ENCODE measurements around the gene LRGUK.

LRGUK gene

DNA sequence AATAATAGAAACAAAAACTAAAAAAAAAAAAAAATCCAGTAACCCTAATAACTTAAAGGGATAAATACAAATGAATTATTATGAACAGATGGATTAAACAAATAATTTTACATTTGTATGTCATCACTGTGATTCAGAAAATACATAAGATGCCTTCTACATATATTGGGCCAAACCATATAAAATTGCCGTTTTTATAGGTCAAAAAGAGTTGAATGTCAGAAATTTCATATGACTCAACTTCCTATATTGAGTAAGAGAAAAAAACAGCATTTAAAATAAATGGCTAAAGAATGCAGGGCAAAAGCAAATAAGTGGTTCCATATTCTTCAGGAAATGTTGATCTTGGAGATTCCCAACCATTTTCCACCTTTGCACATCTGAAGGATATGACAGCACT is 180.2 kb downstream of the LRGUK start:
- DNase-seq (ENCODE audit: low read depth): peak; percentile 56

DNA sequence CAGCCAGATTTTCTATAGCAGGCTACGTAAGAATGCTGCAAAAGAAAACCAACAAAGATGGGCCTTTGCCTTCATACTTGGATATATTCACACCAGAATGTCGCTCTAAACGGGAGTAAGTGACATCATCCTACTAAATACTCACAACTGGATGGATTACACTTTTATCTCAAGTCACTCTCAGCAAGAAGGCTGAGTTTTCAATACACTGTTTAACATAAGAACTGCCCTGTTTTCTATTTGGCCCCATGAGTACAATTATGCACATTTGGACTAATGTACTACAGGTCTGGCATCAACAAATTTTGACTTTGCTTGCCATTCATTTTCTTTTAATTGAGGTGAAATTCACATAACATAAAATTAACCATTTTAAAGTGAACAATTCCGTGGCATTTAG is 181.4 kb downstream of the LRGUK start:
- no peak for DNase-seq (ENCODE audit: low read depth)

DNA sequence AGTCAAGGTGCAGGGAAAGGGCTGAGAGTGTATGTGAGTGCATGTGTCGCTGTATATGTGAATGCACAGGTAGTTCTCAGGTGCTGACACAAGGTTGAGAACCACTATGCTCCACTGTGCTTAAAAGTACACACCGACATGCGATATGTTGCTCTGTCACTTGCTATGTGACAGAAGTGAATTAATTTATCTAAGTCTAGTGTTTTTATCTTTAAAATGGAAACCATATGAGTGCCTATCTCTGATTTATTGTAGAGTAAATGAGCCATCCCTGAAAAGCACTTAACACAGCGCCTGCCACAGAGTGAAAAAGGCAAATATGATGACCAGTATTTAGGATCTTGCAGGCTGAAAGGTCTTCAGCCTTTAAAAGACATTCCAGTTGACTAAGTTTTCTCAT is 184.7 kb downstream of the LRGUK start:
- no peak for DNase-seq (ENCODE audit: low read depth)

DNA sequence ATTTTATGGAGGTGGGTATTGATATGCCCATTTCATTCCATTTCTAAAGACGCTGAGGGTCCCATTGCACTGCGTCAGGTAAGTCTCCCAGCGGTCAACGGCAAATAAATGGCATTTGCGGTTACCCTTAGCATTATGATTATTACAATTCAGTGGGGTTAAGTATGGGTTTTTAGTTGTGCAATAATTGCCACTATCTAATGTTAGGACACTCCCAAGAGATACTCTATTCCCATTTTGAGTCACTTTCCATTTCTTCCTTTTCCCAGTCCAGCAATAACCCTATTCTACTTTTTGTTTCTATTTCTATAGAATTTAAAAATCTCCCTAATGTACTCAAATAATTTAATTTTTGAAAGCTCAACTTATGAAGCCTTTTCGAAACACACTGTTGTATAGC is 185.6 kb downstream of the LRGUK start:
- no peak for DNase-seq (ENCODE audit: low read depth)

DNA sequence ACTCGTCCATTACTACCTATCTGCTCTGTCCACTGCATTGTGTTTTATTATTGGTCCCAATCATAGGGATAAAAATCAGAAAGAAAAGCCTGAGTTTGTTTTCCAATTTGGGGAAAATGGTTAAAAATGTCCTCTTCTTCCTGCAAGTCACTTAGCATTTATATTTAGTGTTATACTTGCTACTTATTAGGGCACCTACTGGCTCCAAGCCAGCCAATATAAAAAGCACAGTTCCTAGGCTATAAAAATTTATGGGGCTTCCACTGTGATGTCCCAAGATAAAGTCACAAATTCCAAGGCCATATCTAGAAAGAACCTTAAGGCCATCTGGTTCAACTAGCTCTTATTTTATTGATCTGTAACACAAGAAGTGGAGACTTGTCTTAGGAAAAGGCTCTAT is 186.4 kb downstream of the LRGUK start:
- DNase-seq (ENCODE audit: low read depth): no peak

All from EH (cell line).